ENCODE results near the gene PLCD3.

GRCh38 chr17:45098869-45099616 lies 33.3 kb downstream of the PLCD3 start:
- peak; percentile 82 to 93 (median 90) for TF ChIP-seq CTCF (IDR thresholded peaks at IDR 0.05)
- TF ChIP-seq POLR2A (IDR thresholded peaks at IDR 0.05), result no peak

Measured in adrenal gland (tissue), 5 donors.